Uterus (tissue), 4 donors: ENCODE data around the gene ZBTB7C. TPM values are rescaled to one million over a fixed set of nuclear protein-coding genes. Genes with fewer than 3 reads are reported as not detected.
"Not testable (repeated sequence)": the region's sequence is repeated elsewhere in the genome, so short reads cannot be mapped to it uniquely, and the experiment has no call there.

Experiments
- DNase-seq, 2 donors: peaks; one replicate each; pipeline ENCODE4 v3.0.0-alpha.2; 2019 to 2020
- H3K27ac ChIP-seq, 2 donors: fragments of 200-600 bp; sonication (generic); 1 replicate in 1 of 2; 2 replicates in 1 of 2; pipeline ENCODE4 v1.5.1; 2016 to 2018
- H3K27me3 ChIP-seq, 2 donors: fragments of 200-600 bp; sonication (generic); one replicate each; pipeline ENCODE4 v1.5.1; 2018 to 2019; ENCODE audit warnings: control low read depth in 1 of 2
- H3K36me3 ChIP-seq, 2 donors: fragments of 200-600 bp; sonication (generic); one replicate each; pipeline ENCODE4 v1.5.1; 2019; ENCODE audit warnings: control low read depth in 1 of 2
- H3K4me1 ChIP-seq, 2 donors: fragments of 200-600 bp; sonication (generic); one replicate each; pipeline ENCODE4 v1.5.1; 2018 to 2019; ENCODE audit warnings: control low read depth in 1 of 2
- H3K4me3 ChIP-seq, 2 donors: fragments of 200-600 bp; sonication (generic); 1 replicate in 1 of 2; 2 replicates in 1 of 2; pipeline ENCODE4 v1.5.1; 2018 to 2019; ENCODE audit warnings: mild to moderate bottlenecking in 1 of 2
- H3K9me3 ChIP-seq, 2 donors: fragments of 200-600 bp; sonication (generic); one replicate each; pipeline ENCODE4 v1.5.1; 2019; ENCODE audit warnings: control low read depth in 1 of 2
- POLR2A ChIP-seq, 2 donors: fragments of 450-650 bp; IDR thresholded peaks; one replicate each; pipeline ENCODE4 v1.6.1; 2016; ENCODE audit warnings: antibody characterized with exemption in 2 of 2, mild to moderate bottlenecking in 1 of 2, moderate library complexity in 1 of 2
- intact Hi-C: fragments of 100-400 bp; cut with DNase I; formaldehyde crosslinking; loops from one replicate; pipeline ENCODE4 v1.15.1; 2023; ENCODE audit warnings: low total_unique reads
- total RNA-seq, 4 donors: library from RNA; depleted of rRNA in 3 of 4; stranded (reverse); fragments of >200 nt in 3 of 4; gene quantifications; one replicate each; pipeline versions ENCODE4 v1.1.0 to v1.2.4, GENCODE V29; 2014 to 2023
- TF ChIP-seq, protein P1 (sequence below), 4 experiments: fragments of 200-600 bp in 2 of 4; fragments of 450-650 bp in 2 of 4; sonication (generic) in 2 of 4; IDR thresholded peaks; one replicate each; pipeline ENCODE4 v1.5.1; 2016 to 2019; ENCODE audit warnings: antibody characterized with exemption in 4 of 4, mild to moderate bottlenecking in 2 of 4, moderate library complexity in 1 of 4
- donor health status: DM: yes; HTN: yes; CAD: no.

ZBTB7C gene
- total RNA-seq, 4 donors from 2014 or later = 1.0 to 11.2 (median 7.9) TPM

DNA sequence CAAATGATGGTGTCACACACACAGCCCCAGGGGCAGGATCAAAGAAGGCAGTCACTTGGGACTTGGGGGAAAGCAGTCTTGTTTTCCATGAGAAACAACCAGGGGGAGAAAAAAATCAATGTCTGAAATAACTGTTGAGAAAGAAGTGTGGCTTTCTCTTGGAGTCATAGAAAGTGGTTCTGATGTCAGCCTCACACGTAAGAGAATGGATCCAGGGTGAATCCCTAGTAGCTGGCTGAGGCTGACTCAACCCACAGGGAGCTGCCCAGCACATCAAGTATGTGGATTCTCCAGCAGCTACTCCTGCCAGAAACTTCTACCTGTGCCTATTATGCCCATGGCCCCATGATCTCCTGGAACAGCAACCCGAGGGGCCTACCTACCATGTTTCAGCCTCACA, 33.6 kb upstream of the ZBTB7C start:
- no peaks in the 10 kb centered on the region for H3K36me3 ChIP-seq
- no peak overlapping the region for H3K27ac ChIP-seq

DNA sequence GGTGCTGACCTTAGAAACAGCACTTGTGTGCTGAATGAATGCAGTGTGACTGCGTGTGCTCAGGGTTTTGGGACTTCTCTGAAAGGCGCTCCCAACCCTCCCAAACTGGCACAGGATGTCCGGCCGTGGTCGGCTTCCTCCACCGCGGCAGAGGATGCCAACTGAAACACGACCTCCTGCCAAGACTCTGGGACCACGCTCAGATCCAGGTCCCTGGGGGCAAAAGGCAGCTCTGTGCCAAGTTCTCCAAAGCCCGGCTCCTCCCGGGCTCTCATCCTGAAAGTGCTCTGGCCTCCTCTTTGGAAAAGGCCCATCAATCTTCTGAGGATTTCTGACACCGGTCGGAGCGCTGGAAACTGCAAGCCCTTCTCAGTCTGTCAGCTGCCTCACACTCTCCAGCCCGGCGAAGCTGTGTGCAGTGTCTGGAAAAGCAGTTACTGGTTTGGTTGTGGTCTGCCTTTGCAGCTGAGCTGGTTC, 32.3 kb upstream of the ZBTB7C start:
- Histone ChIP-seq H3K9me3 (no peaks in the 10 kb centered on the region), H3K27me3 (no peaks in the 10 kb centered on the region), H3K27ac (peak overlapping the region; percentile 3 to 4), H3K36me3 (no peaks in the 10 kb centered on the region), H3K4me1 (no peaks in the 10 kb centered on the region), H3K4me3 (no peak overlapping the region)
- intact Hi-C loops = no loop called here
- TF ChIP-seq POLR2A (IDR thresholded peaks at IDR 0.05) = no peak
- TF ChIP-seq, protein P1, sequence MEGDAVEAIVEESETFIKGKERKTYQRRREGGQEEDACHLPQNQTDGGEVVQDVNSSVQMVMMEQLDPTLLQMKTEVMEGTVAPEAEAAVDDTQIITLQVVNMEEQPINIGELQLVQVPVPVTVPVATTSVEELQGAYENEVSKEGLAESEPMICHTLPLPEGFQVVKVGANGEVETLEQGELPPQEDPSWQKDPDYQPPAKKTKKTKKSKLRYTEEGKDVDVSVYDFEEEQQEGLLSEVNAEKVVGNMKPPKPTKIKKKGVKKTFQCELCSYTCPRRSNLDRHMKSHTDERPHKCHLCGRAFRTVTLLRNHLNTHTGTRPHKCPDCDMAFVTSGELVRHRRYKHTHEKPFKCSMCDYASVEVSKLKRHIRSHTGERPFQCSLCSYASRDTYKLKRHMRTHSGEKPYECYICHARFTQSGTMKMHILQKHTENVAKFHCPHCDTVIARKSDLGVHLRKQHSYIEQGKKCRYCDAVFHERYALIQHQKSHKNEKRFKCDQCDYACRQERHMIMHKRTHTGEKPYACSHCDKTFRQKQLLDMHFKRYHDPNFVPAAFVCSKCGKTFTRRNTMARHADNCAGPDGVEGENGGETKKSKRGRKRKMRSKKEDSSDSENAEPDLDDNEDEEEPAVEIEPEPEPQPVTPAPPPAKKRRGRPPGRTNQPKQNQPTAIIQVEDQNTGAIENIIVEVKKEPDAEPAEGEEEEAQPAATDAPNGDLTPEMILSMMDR (IDR thresholded peaks at IDR 0.05) = no peak
- peak; percentile 58 to 62 for DNase-seq

More for the DNA sequence above, 33.6 kb upstream of the ZBTB7C start:
- Histone ChIP-seq H3K27me3 (no peaks in the 10 kb centered on the region), H3K4me3 (no peak overlapping the region), H3K4me1 (no peaks in the 10 kb centered on the region), H3K9me3 (no peaks in the 10 kb centered on the region)
- no peak for DNase-seq
- intact Hi-C loops = no loop called here
- TF ChIP-seq, protein P1 (IDR thresholded peaks at IDR 0.05) = no peak
- TF ChIP-seq POLR2A (IDR thresholded peaks at IDR 0.05) = no peak

DNA sequence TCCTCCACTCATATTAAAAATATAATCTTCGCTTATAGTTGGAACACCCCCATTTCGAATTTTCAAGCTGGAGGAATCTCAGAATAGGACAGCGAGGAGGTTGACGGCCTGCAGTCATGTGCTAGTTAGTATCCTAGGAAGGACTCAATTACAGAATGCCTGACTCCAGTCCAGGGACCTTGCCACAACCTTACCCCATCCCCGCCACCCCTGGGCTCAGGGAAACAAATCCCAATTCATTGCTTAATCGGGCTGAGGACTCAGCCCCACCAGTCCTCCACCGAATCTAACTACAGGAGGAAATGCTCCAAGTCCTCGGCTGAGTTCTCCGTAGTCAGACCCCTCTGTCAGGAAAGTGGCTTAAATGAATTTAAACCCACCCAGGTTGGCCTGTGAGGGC, 31.7 kb upstream of the ZBTB7C start:
- DNase-seq = no peak
- Histone ChIP-seq H3K4me3 (no peak overlapping the region), H3K36me3 (no peaks in the 10 kb centered on the region), H3K27ac (peak overlapping the region; percentile 3 to 4), H3K27me3 (no peaks in the 10 kb centered on the region), H3K9me3 (no peaks in the 10 kb centered on the region), H3K4me1 (no peaks in the 10 kb centered on the region)
- no peak for TF ChIP-seq POLR2A (IDR thresholded peaks at IDR 0.05)
- TF ChIP-seq, protein P1 (IDR thresholded peaks at IDR 0.05) = no peak
- intact Hi-C loops = no loop called here

DNA sequence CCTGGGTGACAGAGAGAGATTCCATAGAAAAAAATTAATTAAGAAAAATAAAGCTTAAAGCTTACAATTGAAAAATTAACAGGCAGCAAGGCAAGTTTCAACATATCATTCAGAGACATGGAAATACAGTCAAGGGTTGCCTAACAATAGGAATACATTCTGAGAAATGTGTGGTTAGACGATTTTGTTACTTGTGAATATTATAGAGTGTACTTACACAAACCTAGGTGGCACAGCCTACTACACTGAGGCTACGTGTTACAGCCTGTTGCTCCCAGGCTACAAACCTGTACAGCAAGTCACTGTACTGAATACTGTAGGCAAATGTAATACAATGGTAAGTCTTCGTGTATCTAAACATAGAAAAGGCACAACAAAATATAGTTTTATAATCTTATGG, 27.7 kb upstream of the ZBTB7C start:
- no peak for DNase-seq
- H3K4me3 ChIP-seq = no peak overlapping the region
- no peak overlapping the region for H3K27ac ChIP-seq
- intact Hi-C loops = no loop called here
- no peaks in the 10 kb centered on the region for H3K4me1 ChIP-seq
- H3K27me3 ChIP-seq = no peaks in the 10 kb centered on the region
- TF ChIP-seq, protein P1 (IDR thresholded peaks at IDR 0.05) = no peak
- TF ChIP-seq POLR2A (IDR thresholded peaks at IDR 0.05) = no peak
- H3K36me3 ChIP-seq = no peaks in the 10 kb centered on the region
- no peaks in the 10 kb centered on the region for H3K9me3 ChIP-seq

DNA sequence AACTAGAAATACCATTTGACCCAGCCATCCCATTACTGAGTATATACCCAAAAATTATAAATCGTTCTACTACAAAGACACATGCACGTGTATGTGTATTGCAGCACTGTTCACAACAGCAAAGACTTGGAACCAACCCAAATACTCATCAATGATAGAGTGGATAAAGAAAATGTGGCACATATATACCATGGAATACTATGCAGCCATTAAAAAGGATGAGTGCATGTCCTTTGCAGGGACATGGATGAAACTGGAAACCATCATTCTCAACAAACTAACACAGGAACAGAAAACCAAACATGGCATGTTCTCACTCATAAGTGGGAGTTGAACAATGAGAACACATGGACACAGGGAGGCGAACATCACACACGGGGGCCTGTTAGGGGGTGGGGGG, 25.2 kb upstream of the ZBTB7C start:
- H3K27ac ChIP-seq, H3K36me3 ChIP-seq, H3K4me1 ChIP-seq, DNase-seq, H3K4me3 ChIP-seq, intact Hi-C loops, H3K27me3 ChIP-seq, H3K9me3 ChIP-seq: not testable (repeated sequence)

DNA sequence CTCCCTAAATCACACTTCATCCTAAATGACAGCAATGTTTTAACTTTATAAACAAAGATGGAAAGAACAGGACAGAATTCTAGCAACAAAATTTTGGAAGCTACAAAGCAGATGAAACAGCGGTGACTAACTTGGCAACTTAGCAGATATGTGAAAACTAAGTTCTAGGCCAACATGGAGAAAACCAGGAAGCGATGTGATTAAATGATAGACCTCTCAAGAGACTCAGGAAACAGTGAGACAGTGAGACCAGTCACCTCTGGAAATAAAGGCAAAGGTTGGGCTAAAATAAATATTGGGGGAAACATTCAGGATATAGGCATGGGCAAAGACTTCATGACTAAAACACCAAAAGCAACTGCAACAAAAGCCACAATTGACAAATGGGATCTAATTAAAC, 24.4 kb upstream of the ZBTB7C start:
- Histone ChIP-seq H3K27me3 (no peaks in the 10 kb centered on the region), H3K27ac (no peak overlapping the region), H3K4me1 (no peaks in the 10 kb centered on the region), H3K9me3 (no peaks in the 10 kb centered on the region), H3K4me3 (no peak overlapping the region), H3K36me3 (no peaks in the 10 kb centered on the region)
- intact Hi-C loops = no loop called here
- no peak for TF ChIP-seq POLR2A (IDR thresholded peaks at IDR 0.05)
- TF ChIP-seq, protein P1 (IDR thresholded peaks at IDR 0.05) = no peak
- no peak for DNase-seq
